Left ventricle myocardium inferior (tissue), 1 donor: ENCODE results near the gene ESPN. TPM values are rescaled to one million over a fixed set of nuclear protein-coding genes. Genes with fewer than 3 reads are reported as not detected.
A peak's percentile ranks its signal among the peaks of the same experiment; 100 is the strongest.

Experiments used
- DNase-seq: peaks from one replicate; pipeline ENCODE4 v3.0.0-alpha.2; 2020
- H3K27ac ChIP-seq: fragments of 200-600 bp; replicated peaks from 2 replicates; pipeline ENCODE4 v1.8.0; 2021
- H3K27me3 ChIP-seq: fragments of 200-600 bp; 2 replicates; pipeline ENCODE4 v1.8.0; 2021; ENCODE audit warnings: low read depth
- H3K36me3 ChIP-seq: fragments of 200-600 bp; 2 replicates; pipeline ENCODE4 v1.8.0; 2021
- H3K4me1 ChIP-seq: fragments of 200-600 bp; 2 replicates; pipeline ENCODE4 v1.8.0; 2021
- H3K4me3 ChIP-seq: fragments of 200-600 bp; 2 replicates; pipeline ENCODE4 v1.8.0; 2021; ENCODE audit warnings: mild to moderate bottlenecking, moderate library complexity
- H3K9me3 ChIP-seq: fragments of 200-600 bp; replicated peaks from 2 replicates; pipeline ENCODE4 v1.8.0; 2021
- CTCF ChIP-seq: fragments of 200-600 bp; IDR thresholded peaks from 2 replicates; pipeline ENCODE4 v1.8.0; 2021; ENCODE audit warnings: antibody characterized with exemption, mild to moderate bottlenecking, borderline replicate concordance
- intact Hi-C: fragments of 100-400 bp; cut with micrococcal nuclease; formaldehyde crosslinking; loops from one replicate; pipeline ENCODE4 v1.11.0; 2022
- total RNA-seq: library from RNA; stranded (reverse); fragmentation: NEBNext Ultra II Directional; extraction: Animal tissue kit (Norgen Biotek cat#: 25700); gene quantifications from one replicate; pipeline ENCODE4 v1.2.1, GENCODE V29; 2021
- donor health status: DM: no; HTN: yes; CAD: no; lungs with severe emphysema.

ESPN gene
- total RNA-seq, 1 donor from 2014 or later, result 0.41 TPM

GRCh38 chr1:6498576-6499111 is 74.1 kb downstream of the ESPN start:
- Histone ChIP-seq H3K27ac (peak overlapping the region; percentile 79), H3K36me3 (no peaks in the 10 kb centered on the region), H3K27me3 (no peaks in the 10 kb centered on the region), H3K4me3 (no peak overlapping the region), H3K4me1 (peaks cover 89% of the 10 kb centered on the region), H3K9me3 (no peaks in the 10 kb centered on the region)
- DNase-seq, result no peak
- no peak for TF ChIP-seq CTCF
- intact Hi-C loops, result no loop called here

- Histone ChIP-seq H3K27me3 (no peaks in the 10 kb centered on the region), H3K9me3 (no peaks in the 10 kb centered on the region), H3K36me3 (no peaks in the 10 kb centered on the region), H3K4me3 (no peak overlapping the region), H3K27ac (peak overlapping the region; percentile 79), H3K4me1 (peaks cover 83% of the 10 kb centered on the region)
- intact Hi-C loops, result no loop called here
- no peak for TF ChIP-seq CTCF
- no peak for DNase-seq
Measured at GRCh38 chr1:6499296-6499695, 74.7 kb downstream of the ESPN start.

- H3K9me3 ChIP-seq, result no peaks in the 10 kb centered on the region
- H3K27ac ChIP-seq, result peak overlapping the region; percentile 81
- no peaks in the 10 kb centered on the region for H3K27me3 ChIP-seq
- H3K4me3 ChIP-seq, result no peak overlapping the region
- no peak for DNase-seq
- TF ChIP-seq CTCF, result no peak
- intact Hi-C loops, result no loop called here
- peaks cover 69% of the 10 kb centered on the region for H3K4me1 ChIP-seq
- no peaks in the 10 kb centered on the region for H3K36me3 ChIP-seq
Measured at GRCh38 chr1:6500544-6501278, 76.1 kb downstream of the ESPN start.

- no peak for TF ChIP-seq CTCF
- Histone ChIP-seq H3K9me3 (no peaks in the 10 kb centered on the region), H3K4me1 (peaks cover 62% of the 10 kb centered on the region), H3K36me3 (no peaks in the 10 kb centered on the region), H3K27ac (peak overlapping the region; percentile 81), H3K27me3 (no peaks in the 10 kb centered on the region), H3K4me3 (no peak overlapping the region)
- intact Hi-C loops, result no loop called here
- DNase-seq, result no peak
Measured at GRCh38 chr1:6501279-6501813, 76.8 kb downstream of the ESPN start.

- Histone ChIP-seq H3K27ac (peak overlapping the region; percentile 81), H3K4me1 (peaks cover 61% of the 10 kb centered on the region), H3K9me3 (no peaks in the 10 kb centered on the region), H3K36me3 (no peaks in the 10 kb centered on the region), H3K4me3 (peak overlapping the region; percentile 40), H3K27me3 (no peaks in the 10 kb centered on the region)
- DNase-seq, result peak; percentile 90
- intact Hi-C loops, result no loop called here
- TF ChIP-seq CTCF, result no peak
Measured at GRCh38 chr1:6502000-6502891, 77.7 kb downstream of the ESPN start.
